KBM-7 (cell line): ENCODE results near the gene C1QL4.
"Not testable (repeated sequence)": the region's sequence is repeated elsewhere in the genome, so short reads cannot be mapped to it uniquely, and the experiment has no call there.

Source experiments
- DNase-seq: peaks from one replicate; pipeline ENCODE4 v3.0.0-alpha.2; 2015
- in situ Hi-C: fragments of 300-500 bp; cut with MboI; formaldehyde crosslinking; loops from 2 replicates; pipeline ENCODE4 v1.14.3; 2020; ENCODE audit warnings: low sequenced_read_pairs, low pct_unique_long_range_greater_than_20kb, mixed read lengths

The C1QL4 gene

GRCh38 chr12:49294086-49294803, 42.7 kb downstream of the C1QL4 start:
- in situ Hi-C loops: no loop called here
- DNase-seq: no peak

GRCh38 chr12:49293056-49293956, 43.7 kb downstream of the C1QL4 start:
- in situ Hi-C loops: no loop called here
- no peak for DNase-seq

- in situ Hi-C loops: no loop called here
- DNase-seq: no peak
These were observed 44.3 kb downstream of the C1QL4 start for GRCh38 chr12:49292729-49293055.

- in situ Hi-C loops: loop anchor here (10.0 kb wide), 1 partner anchor 46 kb away; the partner anchor contains the start of gene C1QL4
- DNase-seq: no peak
These were observed 47.9 kb downstream of the C1QL4 start for GRCh38 chr12:49288922-49289555.

GRCh38 chr12:49288412-49288853, 48.6 kb downstream of the C1QL4 start:
- peak; percentile 78 for DNase-seq
- in situ Hi-C loops: loop anchor here (10.0 kb wide), 1 partner anchor 46 kb away; the partner anchor contains the start of gene C1QL4

GRCh38 chr12:49287876-49288275, 49.1 kb downstream of the C1QL4 start:
- in situ Hi-C loops: loop anchor here (10.0 kb wide), 1 partner anchor 47 kb away; the partner anchor contains the start of gene C1QL4
- no peak for DNase-seq

GRCh38 chr12:49284672-49285071, 52.3 kb downstream of the C1QL4 start:
- no peak for DNase-seq
- in situ Hi-C loops: loop anchor here (10.0 kb wide), 1 partner anchor 50 kb away; the partner anchor contains the start of gene C1QL4

- DNase-seq: no peak
- in situ Hi-C loops: loop anchor here (10.0 kb wide), 1 partner anchor 51 kb away; the partner anchor contains the start of gene C1QL4
These were observed 53.2 kb downstream of the C1QL4 start for GRCh38 chr12:49283541-49284429.

GRCh38 chr12:49282740-49283375, 54.1 kb downstream of the C1QL4 start:
- in situ Hi-C loops: loop anchor here (10.0 kb wide), 1 partner anchor 52 kb away; the partner anchor contains the start of gene C1QL4
- not testable (repeated sequence) for DNase-seq
